NCI-H1417 (cell line): Measurements from ENCODE around the gene PPM1H.
"Not testable (repeated sequence)": the region's sequence is repeated elsewhere in the genome, so short reads cannot be mapped to it uniquely, and the experiment has no call there.

Experiments used
- DNase-seq, 3 experiments: peaks; one replicate each; lab custom pipeline; 2025; lab: John Stamatoyannopoulos, UW

The PPM1H gene

GRCh38 chr12:62684570-62685295, 250.2 kb downstream of the PPM1H start:
- no peak for DNase-seq

- DNase-seq, result no peak
Measured at GRCh38 chr12:62683776-62684569, 251.0 kb downstream of the PPM1H start.

DNA sequence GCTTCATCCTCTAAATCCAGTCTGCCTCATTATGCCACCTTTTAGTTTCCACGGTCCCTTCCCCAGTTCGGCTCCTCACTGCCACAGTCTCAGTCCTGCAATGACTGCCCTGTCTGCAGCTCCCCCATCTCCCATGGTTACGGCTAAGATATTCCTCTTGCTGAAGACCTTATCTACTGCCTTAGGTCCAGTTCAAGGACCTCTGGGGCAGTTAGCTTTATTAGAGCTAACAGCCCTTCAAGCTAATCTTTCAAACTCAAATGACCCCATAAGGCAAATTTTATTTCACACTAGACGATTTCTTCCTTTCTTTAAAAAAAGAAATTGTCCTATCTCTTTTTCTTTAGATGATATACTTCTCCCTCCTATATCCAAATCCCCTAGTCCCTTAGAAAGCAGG, 253.6 kb downstream of the PPM1H start:
- DNase-seq, result no peak

DNA sequence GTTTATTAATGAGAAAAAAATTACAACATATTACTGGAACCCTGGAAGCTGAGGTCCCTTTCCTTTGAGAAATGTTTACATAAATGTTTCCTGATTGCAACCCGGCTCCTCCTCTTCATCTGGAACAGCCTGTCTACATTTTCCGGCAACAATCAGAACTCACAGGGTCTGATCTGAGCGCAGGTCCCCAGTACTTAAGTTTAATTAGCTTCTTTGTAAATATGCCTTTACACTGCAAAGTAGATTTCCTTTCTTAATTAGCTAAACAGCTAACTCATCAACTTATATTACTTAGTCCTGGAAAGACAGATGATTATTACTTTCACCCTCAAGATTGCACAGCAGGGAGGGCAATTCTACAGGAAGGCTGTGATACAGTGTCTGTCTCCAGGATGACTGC, 255.3 kb downstream of the PPM1H start:
- peak in 1 of 3 experiments; percentile 53 for DNase-seq

DNA sequence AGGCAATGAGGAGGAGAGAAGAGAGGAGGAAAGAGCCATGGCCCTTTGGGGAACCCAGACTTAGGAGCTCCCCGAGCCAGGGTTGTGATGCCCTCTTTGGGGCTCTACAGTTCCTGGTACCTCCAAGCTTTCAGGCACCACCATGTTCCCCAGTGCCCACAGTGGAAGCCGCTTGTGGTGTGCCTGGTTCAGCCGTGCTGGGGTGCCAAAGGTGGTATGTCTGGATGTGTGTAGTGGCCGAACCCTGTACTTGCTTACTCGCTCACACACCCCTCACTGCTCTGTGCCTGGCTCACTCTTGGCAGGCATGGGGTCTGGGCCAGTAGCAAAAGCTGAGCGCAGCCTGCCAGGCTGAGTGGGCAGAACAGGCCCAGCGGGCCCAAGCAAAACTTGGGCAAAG, 257.6 kb downstream of the PPM1H start:
- DNase-seq, result no peak

- DNase-seq, result no peak
Measured at GRCh38 chr12:62676521-62677307, 258.2 kb downstream of the PPM1H start.

- peak in 2 of 3 experiments; percentile 28 to 61 for DNase-seq
Measured at GRCh38 chr12:62673028-62673815, 261.7 kb downstream of the PPM1H start.

GRCh38 chr12:62670986-62671720, 263.8 kb downstream of the PPM1H start:
- DNase-seq, result no peak

GRCh38 chr12:62668782-62669181, 266.2 kb downstream of the PPM1H start:
- DNase-seq, result peak in 2 of 3 experiments; percentile 19 to 60

DNA sequence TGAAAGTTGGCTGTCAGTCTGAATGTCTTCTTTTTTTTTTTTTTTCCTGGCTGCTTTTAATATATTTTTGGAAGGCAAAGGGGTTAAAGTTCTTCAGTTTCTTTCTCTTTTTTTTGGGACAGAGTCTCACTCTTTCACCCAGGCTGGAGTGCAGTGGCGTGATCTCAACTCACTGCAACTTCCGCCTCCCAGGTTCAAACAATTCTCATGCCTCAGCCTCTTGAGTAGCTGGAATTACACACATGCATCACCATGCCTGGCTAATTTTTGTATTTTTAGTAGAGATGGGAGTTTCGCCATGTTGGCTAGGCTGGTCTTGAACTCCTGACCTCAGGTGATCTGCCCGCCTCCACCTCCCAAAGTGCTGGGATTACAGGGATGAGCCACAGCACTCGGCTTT, 270.0 kb downstream of the PPM1H start:
- not testable (repeated sequence) for DNase-seq

DNA sequence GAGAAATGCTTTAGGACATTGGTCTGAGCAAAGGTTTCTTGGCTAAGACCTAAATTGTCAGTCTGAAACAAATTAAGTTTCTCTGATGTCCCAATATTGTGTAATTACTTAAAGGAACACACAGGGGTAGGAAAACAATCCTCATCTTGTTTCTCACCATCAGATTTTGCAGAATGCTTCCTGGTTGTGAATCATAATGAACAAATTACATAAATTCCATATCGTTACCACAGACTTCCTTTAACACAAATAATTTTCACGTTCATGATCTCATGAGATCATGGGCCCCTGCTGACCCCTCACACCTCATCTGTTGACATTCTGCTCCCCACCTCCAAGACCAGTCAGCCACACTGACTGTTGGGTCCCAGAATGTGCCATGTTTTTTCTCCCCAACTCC, 274.2 kb downstream of the PPM1H start:
- DNase-seq, result no peak

GRCh38 chr12:62659453-62660295, 275.3 kb downstream of the PPM1H start:
- peak in 1 of 3 experiments; percentile 41 for DNase-seq

DNA sequence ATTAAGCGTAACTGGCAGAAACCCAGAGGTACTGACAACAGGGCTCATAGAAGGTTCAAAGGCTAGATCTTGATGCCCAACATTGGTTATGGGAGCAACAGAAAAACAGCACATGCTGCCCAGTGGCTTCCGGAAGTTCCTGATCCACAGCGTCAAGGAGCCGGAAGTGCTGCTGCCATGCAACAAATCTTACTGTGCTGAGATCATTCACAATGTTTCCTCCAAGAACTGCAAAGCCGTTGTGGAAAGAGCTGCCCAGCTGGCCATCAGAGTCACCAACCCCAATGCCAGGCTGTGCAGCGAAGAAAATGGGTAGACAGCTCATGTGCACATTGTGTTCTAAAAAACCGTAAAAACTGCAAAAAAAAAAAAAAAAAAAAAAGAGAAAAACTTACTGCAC, 276.0 kb downstream of the PPM1H start:
- no peak for DNase-seq

- no peak for DNase-seq
Measured at GRCh38 chr12:62657363-62657632, 277.7 kb downstream of the PPM1H start.

GRCh38 chr12:62656591-62657362, 278.2 kb downstream of the PPM1H start:
- no peak for DNase-seq

DNA sequence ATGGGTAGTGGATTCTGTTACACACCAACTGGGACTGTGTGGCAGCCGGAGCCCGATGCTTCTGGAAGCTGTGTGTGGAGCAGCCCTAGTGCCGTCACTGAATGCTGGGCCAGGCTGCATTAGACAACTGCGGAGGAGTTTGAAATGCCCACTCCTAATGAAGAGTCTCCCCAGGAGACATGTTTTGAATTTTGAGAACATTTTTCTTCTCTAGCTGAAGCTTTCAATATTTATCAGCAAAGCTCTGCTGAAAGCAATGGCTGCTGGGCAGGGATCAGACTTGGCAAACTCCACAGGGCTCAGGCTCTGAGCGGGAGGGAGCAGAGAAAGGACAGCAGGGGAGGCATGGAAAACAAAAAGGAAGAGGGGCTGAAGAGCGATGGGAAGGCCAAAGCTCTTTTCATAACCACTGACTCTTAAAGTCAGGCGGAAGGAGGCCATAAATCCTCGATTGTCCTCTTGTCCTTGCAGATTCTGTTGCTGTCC, 279.2 kb downstream of the PPM1H start:
- DNase-seq, result peak in 1 of 3 experiments; percentile 43

GRCh38 chr12:62654326-62655241, 280.4 kb downstream of the PPM1H start:
- no peak for DNase-seq

GRCh38 chr12:62653740-62654139, 281.2 kb downstream of the PPM1H start:
- DNase-seq, result peak in 1 of 3 experiments; percentile 53
